GM13977 (cell line): ENCODE results near the gene MTA3.
A peak's percentile ranks its signal among the peaks of the same experiment; 100 is the strongest.

ENCODE experiments used
- DNase-seq: peaks from one replicate; pipeline ENCODE4 v3.0.0; 2012; ENCODE audit warnings: low spot score
- in situ Hi-C: fragments of 300-500 bp; cut with MboI; formaldehyde crosslinking; loops from one replicate; pipeline ENCODE4 v1.12.0; 2022; ENCODE audit warnings: low sequenced_read_pairs, low pct_unique_long_range_greater_than_20kb, mixed read lengths, inconsistent platforms; ENCODE audit not compliant: unreplicated experiment
- TF ChIP-seq, protein P1 (sequence below): IDR thresholded peaks from 2 replicates; pipeline ENCODE4 v1.5.1; 2012; ENCODE audit warnings: mild to moderate bottlenecking, control low read depth; ENCODE audit not compliant: insufficient read depth; ENCODE audit errors: extremely low read depth, missing control alignments

Gene MTA3

DNA sequence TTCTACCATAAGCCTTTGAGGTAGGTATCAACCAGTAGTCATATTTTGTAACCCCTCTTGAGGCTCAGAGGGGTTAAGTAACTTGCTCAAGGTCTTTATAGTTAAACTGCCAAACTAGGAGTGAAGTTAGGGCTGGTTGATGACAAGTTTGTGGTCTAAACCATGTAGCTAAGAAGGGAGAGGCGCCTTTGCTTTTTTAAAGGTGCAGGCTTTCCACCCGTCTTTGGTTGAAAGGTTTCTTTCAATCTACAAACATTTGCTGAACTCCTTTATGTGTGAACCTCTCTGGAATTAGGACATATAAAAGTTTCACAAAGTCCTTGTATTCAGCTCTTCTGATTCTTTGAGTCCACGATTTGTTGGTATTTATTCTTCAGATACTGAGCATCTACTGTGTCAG lies 2.4 kb upstream of the MTA3 start:
- in situ Hi-C loops: no loop called here
- no peak for DNase-seq
- TF ChIP-seq, protein P1, sequence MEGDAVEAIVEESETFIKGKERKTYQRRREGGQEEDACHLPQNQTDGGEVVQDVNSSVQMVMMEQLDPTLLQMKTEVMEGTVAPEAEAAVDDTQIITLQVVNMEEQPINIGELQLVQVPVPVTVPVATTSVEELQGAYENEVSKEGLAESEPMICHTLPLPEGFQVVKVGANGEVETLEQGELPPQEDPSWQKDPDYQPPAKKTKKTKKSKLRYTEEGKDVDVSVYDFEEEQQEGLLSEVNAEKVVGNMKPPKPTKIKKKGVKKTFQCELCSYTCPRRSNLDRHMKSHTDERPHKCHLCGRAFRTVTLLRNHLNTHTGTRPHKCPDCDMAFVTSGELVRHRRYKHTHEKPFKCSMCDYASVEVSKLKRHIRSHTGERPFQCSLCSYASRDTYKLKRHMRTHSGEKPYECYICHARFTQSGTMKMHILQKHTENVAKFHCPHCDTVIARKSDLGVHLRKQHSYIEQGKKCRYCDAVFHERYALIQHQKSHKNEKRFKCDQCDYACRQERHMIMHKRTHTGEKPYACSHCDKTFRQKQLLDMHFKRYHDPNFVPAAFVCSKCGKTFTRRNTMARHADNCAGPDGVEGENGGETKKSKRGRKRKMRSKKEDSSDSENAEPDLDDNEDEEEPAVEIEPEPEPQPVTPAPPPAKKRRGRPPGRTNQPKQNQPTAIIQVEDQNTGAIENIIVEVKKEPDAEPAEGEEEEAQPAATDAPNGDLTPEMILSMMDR: no peak

DNA sequence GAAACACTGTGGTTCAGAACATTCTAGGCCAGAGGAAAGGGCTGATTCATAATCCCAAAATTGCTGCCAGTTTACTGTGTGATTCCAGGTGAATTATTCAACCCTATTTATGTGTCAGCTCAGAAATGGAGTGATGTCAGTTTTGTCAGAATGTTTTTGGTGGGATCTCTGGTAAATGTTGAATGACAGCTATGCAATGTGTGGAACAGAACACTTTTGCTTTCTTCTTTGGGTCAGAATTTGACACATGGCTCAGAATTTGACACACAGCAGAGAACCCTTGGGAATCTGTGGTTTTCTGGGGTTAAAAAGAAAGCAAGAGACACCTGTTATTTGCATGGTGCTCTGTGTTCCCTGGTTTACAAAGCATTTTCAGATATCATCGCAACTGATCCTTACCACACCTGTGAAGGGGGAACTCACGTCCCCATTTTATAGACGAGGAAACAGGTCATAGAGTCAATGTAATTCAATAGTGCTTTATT lies 1.6 kb upstream of the MTA3 start:
- peak; percentile 38 for DNase-seq
- TF ChIP-seq, protein P1: no peak
- in situ Hi-C loops: no loop called here

DNA sequence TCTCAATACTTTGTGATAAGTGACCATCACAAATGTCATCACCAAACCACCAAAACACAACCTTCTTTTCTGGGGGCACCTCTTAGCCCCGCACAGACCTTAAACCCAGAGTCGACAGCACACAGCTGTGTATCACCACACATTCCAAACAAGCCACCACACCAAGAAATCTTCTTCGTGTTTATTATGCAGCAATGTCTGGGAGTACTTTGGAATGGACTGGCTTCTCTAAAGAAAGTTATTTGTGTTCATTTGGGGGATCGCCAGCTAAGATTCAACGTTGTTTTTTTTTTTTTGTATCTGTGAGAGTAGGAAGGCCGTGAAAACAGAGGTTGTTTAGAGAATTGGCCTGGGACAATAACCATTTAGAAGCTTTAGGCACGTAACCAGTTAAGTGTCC lies 1.1 kb upstream of the MTA3 start:
- in situ Hi-C loops: no loop called here
- no peak for DNase-seq
- TF ChIP-seq, protein P1: no peak

DNA sequence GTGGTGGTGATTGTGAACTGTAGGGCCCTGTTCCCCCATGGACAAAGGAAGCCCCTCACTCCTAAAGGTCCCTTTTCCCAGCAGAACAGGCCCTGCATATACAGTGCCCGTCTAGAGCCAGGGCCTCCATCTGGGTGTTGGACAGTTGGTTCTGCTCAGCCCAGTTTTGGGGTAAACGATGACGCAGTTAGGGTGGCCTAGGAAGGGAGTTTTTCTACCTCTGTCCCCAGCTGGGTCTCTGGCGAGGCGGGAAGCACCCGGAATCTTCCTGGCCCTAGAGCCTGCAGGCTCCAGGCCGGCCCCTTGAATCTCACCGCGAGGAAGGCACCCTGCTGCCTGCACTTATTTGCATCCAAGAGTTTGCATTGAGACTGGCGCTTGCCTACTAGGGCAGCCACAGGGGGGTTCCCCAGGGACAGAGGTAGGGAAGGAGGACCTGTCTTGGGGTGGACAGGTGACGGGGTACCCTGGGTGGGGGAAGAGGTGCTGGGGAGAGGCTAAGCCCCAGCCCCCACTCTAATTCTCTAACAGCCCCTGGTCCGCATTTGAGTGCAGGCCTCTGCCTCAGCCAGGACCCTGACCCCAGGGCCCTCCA lies 529 bp upstream of the MTA3 start:
- peak; percentile 76 for DNase-seq
- in situ Hi-C loops: no loop called here

DNA sequence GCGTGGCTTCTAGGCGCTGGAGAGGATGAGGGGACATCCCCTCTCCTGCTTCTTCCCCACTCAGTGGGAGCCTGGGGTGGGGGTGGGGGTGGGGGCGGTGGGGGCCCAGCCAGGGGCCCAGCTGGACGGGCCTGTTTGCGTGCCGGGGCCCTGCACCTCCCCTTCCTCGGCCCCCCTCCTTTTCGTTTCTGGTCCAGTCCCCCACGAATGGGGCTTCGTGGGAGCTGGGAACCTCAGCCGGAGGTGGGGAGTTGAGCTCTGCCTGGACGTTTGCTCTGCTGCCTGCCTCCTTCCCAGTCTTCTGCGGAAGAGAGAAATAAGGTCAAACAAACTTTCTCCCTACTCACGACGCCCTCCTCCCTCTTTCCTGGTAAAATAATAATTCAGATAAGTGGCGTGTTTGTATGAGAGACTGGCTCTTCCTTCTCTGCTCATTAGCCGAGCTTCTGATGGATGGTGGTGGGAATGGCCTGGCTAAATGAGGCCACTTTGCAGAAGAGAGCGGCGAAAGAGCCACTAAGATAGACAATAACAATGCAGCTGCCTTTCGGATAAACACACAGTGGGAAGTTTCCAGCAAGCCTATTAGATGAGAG lies 782 bp downstream of the MTA3 start:
- peak; percentile 66 for DNase-seq
- TF ChIP-seq, protein P1: no peak

More for the DNA sequence above, 529 bp upstream of the MTA3 start:
- TF ChIP-seq, protein P1: no peak

DNA sequence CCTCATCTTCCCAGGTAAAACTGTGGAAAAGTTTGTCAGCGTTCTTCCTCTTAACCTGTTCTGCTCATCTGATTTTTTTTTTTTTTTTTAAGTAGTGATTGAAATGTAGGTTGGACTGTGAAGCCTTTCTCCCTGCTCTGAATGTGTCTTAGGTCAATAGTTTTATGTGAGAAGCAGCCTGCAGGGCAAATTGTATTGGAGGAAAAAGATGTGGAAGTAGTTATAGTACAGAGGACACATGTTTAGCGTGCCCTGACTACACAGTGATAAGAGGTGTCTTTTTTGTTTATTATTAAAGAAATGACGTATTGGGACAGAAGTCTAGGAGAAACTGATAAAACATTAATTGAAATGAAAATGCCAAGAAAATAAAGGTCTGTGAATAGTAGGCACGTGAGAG lies 1.5 kb downstream of the MTA3 start:
- in situ Hi-C loops: no loop called here
- TF ChIP-seq, protein P1: no peak
- DNase-seq: no peak

More for the DNA sequence above, 782 bp downstream of the MTA3 start:
- in situ Hi-C loops: no loop called here
